ENCODE measurements around the gene COX5B.
"Not testable (repeated sequence)": the region's sequence is repeated elsewhere in the genome, so short reads cannot be mapped to it uniquely, and the experiment has no call there.

COX5B gene

GRCh38 chr2:97645695-97646629 lies at the start of gene COX5B:
COX5B (plus strand) TSS chr2:97646062; CDS start chr2:97646087, 25 bp downstream.
- DNase-seq (ENCODE audit: low spot score), result peak; percentile 99

GRCh38 chr2:97596180-97596579 lies 49.7 kb upstream of the COX5B start:
- not testable (repeated sequence) for DNase-seq (ENCODE audit: low spot score)

- DNase-seq (ENCODE audit: low spot score), result not testable (repeated sequence)
Observed at GRCh38 chr2:97601537-97601936, 44.3 kb upstream of the COX5B start.

GRCh38 chr2:97605109-97605508 lies 40.8 kb upstream of the COX5B start:
- not testable (repeated sequence) for DNase-seq (ENCODE audit: low spot score)

GRCh38 chr2:97605524-97606339 lies 40.1 kb upstream of the COX5B start:
- DNase-seq (ENCODE audit: low spot score), result not testable (repeated sequence)

GRCh38 chr2:97608745-97609144 lies 37.1 kb upstream of the COX5B start:
- not testable (repeated sequence) for DNase-seq (ENCODE audit: low spot score)

- not testable (repeated sequence) for DNase-seq (ENCODE audit: low spot score)
Observed at GRCh38 chr2:97611895-97612294, 34.0 kb upstream of the COX5B start.

- not testable (repeated sequence) for DNase-seq (ENCODE audit: low spot score)
Observed at GRCh38 chr2:97615746-97616145, 30.1 kb upstream of the COX5B start.

- no peak for DNase-seq (ENCODE audit: low spot score)
Observed at GRCh38 chr2:97617911-97618310, 28.0 kb upstream of the COX5B start.

GRCh38 chr2:97618939-97619827 lies 26.7 kb upstream of the COX5B start:
- not testable (repeated sequence) for DNase-seq (ENCODE audit: low spot score)

- not testable (repeated sequence) for DNase-seq (ENCODE audit: low spot score)
Observed at GRCh38 chr2:97620492-97620891, 25.4 kb upstream of the COX5B start.

- not testable (repeated sequence) for DNase-seq (ENCODE audit: low spot score)
Observed at GRCh38 chr2:97622976-97623375, 22.9 kb upstream of the COX5B start.

GRCh38 chr2:97625354-97626048 lies 20.4 kb upstream of the COX5B start:
- DNase-seq (ENCODE audit: low spot score), result not testable (repeated sequence)

GRCh38 chr2:97626049-97626430 lies 19.8 kb upstream of the COX5B start:
- not testable (repeated sequence) for DNase-seq (ENCODE audit: low spot score)

GRCh38 chr2:97644023-97644717 lies 1.7 kb upstream of the COX5B start:
- no peak for DNase-seq (ENCODE audit: low spot score)

GRCh38 chr2:97645112-97645694 lies 659 bp upstream of the COX5B start:
- DNase-seq (ENCODE audit: low spot score), result no peak

GRCh38 chr2:97646977-97647376 lies 1.1 kb downstream of the COX5B start:
- no peak for DNase-seq (ENCODE audit: low spot score)

GRCh38 chr2:97651114-97651513 lies 5.3 kb downstream of the COX5B start:
- DNase-seq (ENCODE audit: low spot score), result no peak

GRCh38 chr2:97653473-97653872 lies 7.6 kb downstream of the COX5B start:
- no peak for DNase-seq (ENCODE audit: low spot score)

- DNase-seq (ENCODE audit: low spot score), result no peak
Observed at GRCh38 chr2:97653874-97654273, 8.0 kb downstream of the COX5B start.
